Hepatocyte (in vitro differentiated cells): ENCODE results near the gene CTNNA3.

Experiments used
- EZH2 ChIP-seq: fragments of 200-600 bp; sonication (generic); IDR thresholded peaks from 2 replicates; pipeline ENCODE4 v1.6.1; 2016; ENCODE audit warnings: antibody characterized with exemption, mild to moderate bottlenecking, borderline replicate concordance
- EZH2phosphoT487 ChIP-seq: fragments of 200-600 bp; sonication (generic); IDR thresholded peaks from one replicate; pipeline ENCODE4 v1.6.1; 2018; ENCODE audit warnings: antibody characterized with exemption, mild to moderate bottlenecking, low read depth, moderate library complexity; ENCODE audit not compliant: unreplicated experiment, severe bottlenecking
- TF ChIP-seq, protein P1 (sequence below): fragments of 200-600 bp; sonication (generic); IDR thresholded peaks from 2 replicates; pipeline ENCODE4 v1.5.1; 2016; ENCODE audit warnings: antibody characterized with exemption, mild to moderate bottlenecking; ENCODE audit not compliant: poor library complexity

DNA sequence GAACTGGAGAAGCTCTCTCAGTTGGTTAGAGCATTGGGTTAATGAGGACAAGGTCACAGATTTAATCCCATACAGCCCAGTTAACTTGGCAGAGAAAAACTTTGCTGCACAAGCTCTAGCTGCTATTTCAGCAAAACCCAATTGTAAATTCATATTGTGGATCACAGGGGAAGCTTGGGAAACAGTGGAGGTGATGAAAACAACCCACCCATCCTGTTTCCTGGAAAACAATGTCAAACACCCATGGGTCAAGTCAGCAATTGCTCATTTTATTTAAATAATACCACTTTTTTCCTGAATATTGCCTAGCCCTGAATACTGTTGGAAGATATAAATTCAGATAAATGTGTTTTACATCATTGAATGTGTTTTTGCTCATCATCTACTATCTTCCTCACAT, 1670.8 kb downstream of the CTNNA3 start:
- TF ChIP-seq, protein P1, sequence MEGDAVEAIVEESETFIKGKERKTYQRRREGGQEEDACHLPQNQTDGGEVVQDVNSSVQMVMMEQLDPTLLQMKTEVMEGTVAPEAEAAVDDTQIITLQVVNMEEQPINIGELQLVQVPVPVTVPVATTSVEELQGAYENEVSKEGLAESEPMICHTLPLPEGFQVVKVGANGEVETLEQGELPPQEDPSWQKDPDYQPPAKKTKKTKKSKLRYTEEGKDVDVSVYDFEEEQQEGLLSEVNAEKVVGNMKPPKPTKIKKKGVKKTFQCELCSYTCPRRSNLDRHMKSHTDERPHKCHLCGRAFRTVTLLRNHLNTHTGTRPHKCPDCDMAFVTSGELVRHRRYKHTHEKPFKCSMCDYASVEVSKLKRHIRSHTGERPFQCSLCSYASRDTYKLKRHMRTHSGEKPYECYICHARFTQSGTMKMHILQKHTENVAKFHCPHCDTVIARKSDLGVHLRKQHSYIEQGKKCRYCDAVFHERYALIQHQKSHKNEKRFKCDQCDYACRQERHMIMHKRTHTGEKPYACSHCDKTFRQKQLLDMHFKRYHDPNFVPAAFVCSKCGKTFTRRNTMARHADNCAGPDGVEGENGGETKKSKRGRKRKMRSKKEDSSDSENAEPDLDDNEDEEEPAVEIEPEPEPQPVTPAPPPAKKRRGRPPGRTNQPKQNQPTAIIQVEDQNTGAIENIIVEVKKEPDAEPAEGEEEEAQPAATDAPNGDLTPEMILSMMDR: no peak
- TF ChIP-seq EZH2 (no peak), EZH2phosphoT487 (no peak)
